HuH-7.5 (cell line): ENCODE measurements around the gene PIP4K2C.
"Not testable (repeated sequence)": the region's sequence is repeated elsewhere in the genome, so short reads cannot be mapped to it uniquely, and the experiment has no call there.

ENCODE experiments used
- DNase-seq: peaks from one replicate; pipeline ENCODE4 v3.0.0; 2011; ENCODE audit warnings: low spot score

PIP4K2C gene

GRCh38 chr12:57560516-57560915, 30.5 kb upstream of the PIP4K2C start:
- DNase-seq: no peak

- DNase-seq: not testable (repeated sequence)
Measured at GRCh38 chr12:57561117-57561516, 29.9 kb upstream of the PIP4K2C start.

DNA sequence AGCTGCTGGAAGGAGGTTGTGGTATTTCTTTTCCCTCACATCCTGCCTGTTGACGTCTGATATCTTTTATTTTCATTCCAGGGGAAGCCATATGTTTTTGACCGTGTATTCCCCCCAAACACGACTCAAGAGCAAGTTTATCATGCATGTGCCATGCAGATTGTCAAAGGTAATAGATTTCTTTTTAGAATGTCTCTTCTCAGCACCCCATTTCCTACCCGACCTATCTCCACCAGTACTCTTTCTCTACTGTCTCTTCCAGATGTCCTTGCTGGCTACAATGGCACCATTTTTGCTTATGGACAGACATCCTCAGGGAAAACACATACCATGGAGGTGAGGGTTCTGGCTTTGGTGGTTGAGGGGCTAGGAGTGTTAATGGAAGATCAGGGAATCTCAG, 27.6 kb upstream of the PIP4K2C start:
- DNase-seq: no peak

DNA sequence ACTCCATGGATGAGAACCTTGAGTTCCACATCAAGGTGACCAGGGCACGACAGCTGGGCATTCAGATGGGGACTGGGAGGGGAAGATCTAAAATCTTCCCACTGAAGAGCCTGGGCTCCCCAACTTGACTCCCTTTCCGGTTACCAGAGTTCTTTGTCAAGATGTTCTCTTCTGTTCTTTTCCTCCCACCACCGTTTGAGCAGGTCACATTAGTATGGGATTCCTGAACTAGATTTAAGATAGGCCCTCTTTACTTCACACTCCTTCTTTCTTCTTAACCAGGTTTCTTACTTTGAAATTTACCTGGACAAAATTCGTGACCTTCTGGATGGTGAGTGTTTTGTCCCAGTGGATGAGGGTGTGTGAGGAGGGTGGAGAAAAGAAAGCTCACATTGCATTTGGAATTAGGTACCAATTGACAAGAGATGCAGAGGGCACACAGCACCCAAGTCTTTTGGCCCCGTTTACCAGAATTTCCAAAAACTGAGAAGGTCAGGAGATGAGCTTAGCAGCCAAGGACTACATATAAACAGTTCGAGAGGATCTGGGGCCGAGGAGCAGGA, 26.7 kb upstream of the PIP4K2C start:
- no peak for DNase-seq

DNA sequence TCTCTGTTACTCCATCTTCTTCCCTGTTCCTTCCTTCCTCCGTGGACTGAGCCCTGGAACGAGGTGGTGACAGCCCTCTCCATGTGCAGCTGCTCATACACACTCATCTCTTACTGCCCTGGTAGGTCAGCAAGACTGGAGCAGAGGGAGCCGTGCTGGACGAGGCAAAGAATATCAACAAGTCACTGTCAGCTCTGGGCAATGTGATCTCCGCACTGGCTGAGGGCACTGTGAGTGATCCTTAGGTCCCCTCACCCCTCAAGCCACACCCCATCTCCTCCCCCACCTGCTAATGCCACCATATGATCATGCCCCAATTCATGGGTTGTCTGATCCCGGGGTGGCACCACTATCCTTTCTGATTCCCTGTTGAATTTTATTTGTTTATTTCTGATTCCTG, 22.2 kb upstream of the PIP4K2C start:
- DNase-seq: no peak

DNA sequence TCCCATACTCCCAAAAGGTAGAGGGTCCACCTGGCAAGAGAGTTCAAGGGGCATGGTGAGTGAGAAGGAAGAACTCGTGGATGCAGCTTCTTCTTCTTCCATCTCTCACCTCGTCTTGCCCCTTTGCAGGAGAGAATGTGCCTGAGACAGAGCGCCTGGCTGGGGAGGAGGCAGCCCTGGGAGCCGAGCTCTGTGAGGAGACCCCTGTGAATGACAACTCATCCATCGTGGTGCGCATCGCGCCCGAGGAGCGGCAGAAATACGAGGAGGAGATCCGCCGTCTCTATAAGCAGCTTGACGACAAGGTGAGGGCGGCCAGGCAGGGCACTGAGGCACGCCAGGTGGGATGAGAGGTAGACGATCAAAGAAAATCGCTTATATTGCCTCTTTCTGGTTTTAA, 21.1 kb upstream of the PIP4K2C start:
- DNase-seq: no peak

DNA sequence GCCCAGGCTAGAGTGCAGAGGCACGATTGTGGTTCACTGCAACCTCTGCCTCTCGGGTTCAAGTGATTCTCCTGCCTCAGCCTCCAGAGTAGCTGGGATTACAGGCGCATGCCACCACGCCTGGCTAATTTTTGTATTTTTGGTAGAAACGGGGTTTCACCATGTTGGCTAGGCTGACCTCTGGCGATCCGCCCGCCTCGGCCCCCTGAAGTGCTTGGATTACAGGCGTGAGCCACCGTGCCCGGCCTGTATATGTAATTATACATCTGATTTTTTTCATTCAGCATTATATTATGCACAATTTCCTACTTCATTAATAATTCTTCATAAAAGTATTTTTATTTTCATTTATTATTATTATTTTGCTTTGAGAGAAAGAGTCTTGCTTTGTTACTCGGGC, 20.6 kb upstream of the PIP4K2C start:
- DNase-seq: not testable (repeated sequence)

GRCh38 chr12:57571926-57572762, 18.8 kb upstream of the PIP4K2C start:
- no peak for DNase-seq

- no peak for DNase-seq
Measured at GRCh38 chr12:57574795-57575194, 16.2 kb upstream of the PIP4K2C start.

DNA sequence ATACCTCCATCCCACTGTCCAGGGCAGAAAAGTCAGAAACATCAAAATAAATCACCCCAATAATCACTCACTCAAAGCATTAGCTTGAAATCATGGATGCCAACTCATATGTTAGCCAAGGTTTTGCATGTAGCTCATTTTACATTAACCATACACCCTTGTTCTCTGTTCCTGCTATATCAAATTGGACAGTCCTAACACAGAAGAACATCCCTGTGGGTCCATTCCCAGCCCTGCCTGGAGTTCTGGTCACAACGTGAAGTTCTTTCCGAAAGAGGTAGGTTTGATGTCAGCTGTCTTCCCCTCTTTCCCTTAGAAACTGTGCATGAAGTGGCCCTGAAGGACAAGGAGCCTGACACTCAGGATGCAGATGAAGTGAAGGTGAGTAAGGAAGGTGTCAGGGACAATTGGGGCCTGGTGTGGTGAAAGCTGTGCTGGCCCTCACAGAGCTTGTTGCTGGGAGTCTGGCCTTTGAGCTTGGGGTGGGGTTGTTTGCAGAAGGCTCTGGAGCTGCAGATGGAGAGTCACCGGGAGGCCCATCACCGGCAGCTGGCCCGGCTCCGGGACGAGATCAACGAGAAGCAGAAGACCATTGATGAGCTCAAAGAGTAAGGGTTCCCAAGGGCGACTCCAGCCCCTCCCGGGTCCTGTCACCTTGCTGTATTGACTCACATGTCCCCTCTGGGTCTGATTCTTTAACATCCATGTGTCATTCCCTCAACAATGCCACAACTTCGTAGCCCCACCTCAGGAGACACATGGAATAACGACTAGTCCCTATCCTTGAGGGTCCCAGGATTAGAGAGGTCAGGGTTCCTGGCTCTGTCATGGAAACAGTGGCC, 15.0 kb upstream of the PIP4K2C start:
- DNase-seq: peak; percentile 47

- no peak for DNase-seq
Measured at GRCh38 chr12:57576613-57577160, 14.3 kb upstream of the PIP4K2C start.

DNA sequence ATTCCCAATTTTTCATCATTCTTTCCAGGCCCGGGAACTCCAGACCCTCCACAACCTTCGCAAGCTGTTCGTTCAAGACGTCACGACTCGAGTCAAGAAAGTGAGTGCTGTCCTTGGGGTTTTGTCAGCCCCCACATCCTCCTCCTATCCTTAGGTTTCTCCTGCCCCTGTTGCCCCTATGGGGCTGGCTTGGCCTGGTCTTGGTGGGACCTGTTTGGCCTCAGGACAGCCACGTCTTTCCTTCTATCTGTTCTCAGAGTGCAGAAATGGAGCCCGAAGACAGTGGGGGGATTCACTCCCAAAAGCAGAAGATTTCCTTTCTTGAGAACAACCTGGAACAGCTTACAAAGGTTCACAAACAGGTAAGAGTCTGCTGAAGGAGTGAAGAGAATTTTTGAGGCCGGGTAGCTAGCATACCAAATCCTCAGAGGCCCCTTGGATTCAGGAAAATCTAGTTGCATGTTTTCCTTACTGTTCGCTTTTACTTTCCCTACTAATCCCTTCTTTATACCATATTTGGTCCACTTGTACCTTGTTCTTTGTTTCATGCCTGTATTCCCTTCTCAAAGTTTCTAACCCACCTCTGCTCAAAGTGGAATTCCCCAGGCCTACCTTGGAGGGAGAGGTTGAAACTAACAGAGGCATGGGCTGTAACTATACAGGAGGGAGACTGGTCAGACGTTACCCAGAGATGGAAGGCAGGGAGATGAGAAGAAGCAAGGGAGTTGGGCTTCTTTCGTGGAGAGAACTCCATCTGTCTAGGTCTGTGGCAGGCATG, 12.8 kb upstream of the PIP4K2C start:
- no peak for DNase-seq

GRCh38 chr12:57579011-57579410, 12.0 kb upstream of the PIP4K2C start:
- DNase-seq: no peak

- no peak for DNase-seq
Measured at GRCh38 chr12:57579677-57580465, 11.1 kb upstream of the PIP4K2C start.

DNA sequence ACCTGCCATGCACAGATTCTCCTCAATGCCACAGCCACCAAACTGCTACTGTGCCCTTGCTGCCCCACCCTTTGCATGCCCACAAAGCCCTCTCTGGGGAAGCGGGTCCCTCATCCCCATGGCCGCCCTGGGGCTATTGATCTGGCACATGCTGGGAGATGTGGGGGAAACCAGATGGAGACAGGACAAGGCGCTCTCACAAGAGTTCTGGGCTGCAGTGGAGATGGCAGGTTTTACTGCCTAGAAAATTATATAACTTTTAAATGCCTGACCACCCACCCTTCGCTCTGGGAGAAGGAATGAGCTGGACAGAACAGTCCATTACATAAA, 10.6 kb upstream of the PIP4K2C start:
- no peak for DNase-seq

GRCh38 chr12:57581802-57582201, 9.2 kb upstream of the PIP4K2C start:
- DNase-seq: no peak

DNA sequence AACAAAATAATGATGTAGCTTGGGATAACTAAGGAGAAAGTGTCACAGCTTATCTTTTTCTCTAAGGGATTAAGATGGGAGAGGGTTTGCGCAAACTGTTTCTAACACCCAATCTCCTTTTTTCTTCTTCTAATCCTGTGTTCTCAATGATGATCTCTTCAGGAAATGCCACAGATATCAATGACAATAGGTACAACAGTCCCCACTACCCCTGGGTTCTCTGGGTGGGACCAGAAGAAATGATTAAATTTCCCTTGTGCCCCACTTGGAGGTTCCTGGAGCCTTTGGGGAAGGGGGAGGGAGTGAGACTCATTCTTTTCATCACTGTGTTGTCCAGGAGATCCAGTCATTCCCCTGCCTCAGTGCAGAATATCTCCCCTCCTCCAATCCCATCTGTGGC, 8.6 kb upstream of the PIP4K2C start:
- DNase-seq: no peak

DNA sequence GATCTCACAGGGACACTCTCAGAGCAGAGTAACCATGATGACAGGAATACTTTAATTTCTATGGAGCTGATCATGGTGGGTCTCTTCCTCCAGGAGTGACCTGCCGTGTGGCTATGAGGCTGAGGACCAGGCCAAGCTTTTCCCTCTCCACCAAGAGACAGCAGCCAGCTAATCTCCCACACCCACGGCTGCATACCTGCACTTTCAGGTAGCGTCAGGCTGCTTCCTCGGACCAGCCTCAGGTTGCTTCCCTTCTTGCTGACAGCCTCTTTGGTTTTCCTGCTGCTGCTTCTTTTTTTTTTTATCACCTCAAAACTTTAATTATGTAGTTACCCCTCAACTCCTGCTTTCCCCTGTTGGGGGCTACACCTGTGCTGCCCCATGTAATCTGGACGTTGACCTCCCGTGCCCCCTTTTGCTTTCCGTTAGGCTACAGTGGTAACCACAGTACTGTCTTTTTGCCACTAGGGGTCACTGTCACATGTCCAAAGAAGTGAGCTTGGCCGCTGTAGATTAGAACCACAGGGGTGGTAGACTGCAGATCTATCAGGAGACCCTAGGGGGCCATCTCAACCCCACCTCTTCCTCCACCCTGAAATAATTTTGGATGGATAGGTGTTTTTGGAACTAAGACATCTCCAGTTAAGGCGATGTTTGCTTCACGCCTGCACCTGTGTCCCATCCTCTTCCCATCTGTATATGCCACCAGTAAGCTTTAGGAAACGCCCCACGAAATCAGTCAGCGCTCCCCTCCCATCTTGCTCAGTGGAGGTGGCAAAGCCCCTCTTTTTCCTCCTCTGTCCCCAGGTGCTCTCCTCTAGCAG, 7.8 kb upstream of the PIP4K2C start:
- DNase-seq: peak; percentile 85

- no peak for DNase-seq
Measured at GRCh38 chr12:57584050-57584449, 6.9 kb upstream of the PIP4K2C start.

GRCh38 chr12:57584690-57585089, 6.3 kb upstream of the PIP4K2C start:
- no peak for DNase-seq
